AG09319 (cell line): ENCODE results near the gene SPRYD4.
"Not testable (repeated sequence)": the region's sequence is repeated elsewhere in the genome, so short reads cannot be mapped to it uniquely, and the experiment has no call there.

Experiments
- DNase-seq: peaks from one replicate; pipeline ENCODE4 v3.0.0-alpha.2; 2010; ENCODE audit warnings: low read depth; ENCODE audit errors: extremely low read depth
- CTCF ChIP-seq: IDR thresholded peaks from 2 replicates; pipeline ENCODE4 v1.5.1; 2011; ENCODE audit warnings: low read depth, mild to moderate bottlenecking, inconsistent platforms, low read length, moderate library complexity

Gene SPRYD4

GRCh38 chr12:56437430-56438176, 30.8 kb upstream of the SPRYD4 start:
- no peak for TF ChIP-seq CTCF
- no peak for DNase-seq

GRCh38 chr12:56443208-56443607, 25.2 kb upstream of the SPRYD4 start:
- DNase-seq = not testable (repeated sequence)

DNA sequence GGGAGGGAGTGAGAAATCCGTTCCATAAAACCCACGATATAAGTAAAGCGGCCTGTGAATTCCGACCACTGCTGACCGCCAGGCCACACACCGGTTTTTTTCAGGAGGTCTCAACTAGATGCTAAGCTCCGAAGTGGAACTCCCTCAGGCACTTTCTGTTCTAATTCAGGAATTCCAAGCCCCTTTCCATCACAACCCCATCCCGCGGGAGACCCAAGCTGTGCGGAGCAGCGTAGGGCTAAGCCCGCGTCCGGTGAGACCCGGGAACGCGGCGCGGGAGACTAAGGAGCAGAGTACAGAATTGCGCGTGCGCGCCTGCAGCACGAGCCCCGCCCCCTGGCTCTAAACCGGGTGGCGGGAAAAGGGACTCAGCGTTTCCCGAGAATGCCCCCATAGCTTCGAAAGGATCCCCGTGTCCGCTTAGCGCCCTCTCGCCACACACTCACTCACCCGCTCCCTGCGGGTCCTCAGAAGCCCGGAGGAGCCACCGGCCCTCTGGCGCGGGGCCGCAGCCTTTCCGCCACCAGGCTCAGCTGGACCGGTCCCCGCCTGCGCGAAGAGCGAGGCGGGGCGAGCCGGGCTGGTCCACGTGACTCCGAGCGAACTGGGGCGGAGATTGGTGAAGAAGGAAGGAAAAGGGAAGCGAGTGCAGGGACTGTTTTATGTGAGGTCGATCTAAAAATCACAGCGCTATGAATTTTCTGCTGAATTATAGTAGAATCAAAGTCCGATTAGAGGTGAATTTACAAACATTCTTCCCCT, 19.3 kb upstream of the SPRYD4 start, which contains the start of gene TIMELESS:
Gene TIMELESS, minus strand, starts transcription at position 567 of the 762 bp plus-strand sequence. CDS start 15,256 bp downstream, outside the sequence.
- TF ChIP-seq CTCF = no peak
- peak; percentile 59 for DNase-seq

GRCh38 chr12:56449622-56449984, 18.8 kb upstream of the SPRYD4 start:
- no peak for DNase-seq
- TF ChIP-seq CTCF = no peak

GRCh38 chr12:56450241-56450640, 18.1 kb upstream of the SPRYD4 start:
- no peak for DNase-seq
- no peak for TF ChIP-seq CTCF

DNA sequence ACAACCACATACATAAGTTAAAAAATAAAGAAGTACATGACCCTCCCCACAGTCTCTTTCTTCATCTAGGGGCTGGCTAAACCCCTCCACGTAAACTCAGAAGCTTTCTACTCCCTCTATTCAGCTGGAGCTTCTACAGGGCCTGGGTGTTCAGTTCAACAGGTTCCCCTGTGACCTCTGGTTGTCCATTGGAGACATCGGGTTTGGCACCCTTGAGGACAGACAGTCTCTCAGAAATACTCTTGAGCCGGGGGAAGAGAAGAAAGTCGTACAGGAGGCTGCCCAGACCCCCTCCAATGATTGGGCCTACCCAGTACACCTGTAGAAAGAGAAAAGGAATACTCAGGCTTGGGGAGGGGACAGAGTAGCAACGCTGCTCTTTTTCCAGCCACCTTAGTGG, 17.2 kb upstream of the SPRYD4 start:
- no peak for TF ChIP-seq CTCF
- no peak for DNase-seq

DNA sequence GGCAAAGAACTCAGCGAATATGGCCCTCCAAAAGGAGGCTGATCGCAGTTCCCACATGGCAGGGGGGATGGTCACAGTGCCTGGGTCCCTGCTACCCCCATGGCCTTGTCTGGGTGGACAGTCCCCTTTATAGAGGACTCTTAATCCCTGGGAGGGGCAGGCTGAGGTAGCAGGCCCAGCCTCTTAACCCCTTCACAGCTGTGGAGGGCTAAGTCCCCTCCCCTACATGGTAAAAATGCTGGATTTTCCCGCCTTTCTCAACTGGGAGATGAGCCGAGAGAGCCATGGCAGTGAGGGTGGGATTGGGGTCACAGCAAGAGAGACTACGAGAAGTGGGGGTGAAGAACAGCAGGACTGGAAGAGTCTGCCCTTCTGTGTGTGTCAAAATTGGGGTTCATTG, 13.8 kb upstream of the SPRYD4 start, which contains the start of gene MIP:
Gene MIP, minus strand, starts transcription at position 101 of the 400 bp plus-strand sequence. Its CDS starts 44 bp downstream, at position 57.
- DNase-seq = no peak

More for the DNA sequence above, 13.8 kb upstream of the SPRYD4 start, which contains the start of gene MIP:
- TF ChIP-seq CTCF = no peak
